OCI-LY3 (cell line): Measurements from ENCODE around the gene BMAL1.

Source experiments
- CTCF ChIP-seq: fragments of 200-600, 300-600 bp; sonication (generic); IDR thresholded peaks from 2 replicates; pipeline ENCODE4 v1.5.1; 2014; ENCODE audit warnings: antibody characterized with exemption, low read length, low read depth
- EZH2phosphoT487 ChIP-seq: fragments of 200-600 bp; shearing (Covaris generic); IDR thresholded peaks from 2 replicates; pipeline ENCODE4 v1.6.1; 2018; ENCODE audit warnings: antibody characterized with exemption, mixed run types, low read depth

DNA sequence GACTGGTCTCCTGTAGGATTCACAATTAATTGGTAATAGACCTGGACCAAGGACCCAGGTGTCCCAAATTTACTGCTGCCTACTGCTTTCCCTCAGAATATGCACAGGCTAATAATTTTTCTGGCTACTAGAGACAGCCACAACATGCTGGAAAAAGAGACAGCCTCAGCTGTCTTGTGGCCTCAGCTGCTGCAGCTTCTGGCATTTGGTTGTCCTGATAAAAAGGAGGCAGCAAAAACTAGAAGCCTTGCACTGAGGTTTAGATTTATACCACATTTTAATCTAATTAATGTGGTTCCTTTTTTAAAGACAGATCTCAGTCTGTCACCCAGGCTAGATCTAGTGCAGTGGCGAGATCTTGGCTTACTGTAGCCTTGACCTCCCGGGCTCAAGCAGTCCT is 95.6 kb downstream of the BMAL1 start:
- TF ChIP-seq CTCF, result no peak
- TF ChIP-seq EZH2phosphoT487, result no peak
